ENCODE data around the gene ZNF668. TPM values are rescaled to one million over a fixed set of nuclear protein-coding genes. Genes with fewer than 3 reads are reported as not detected.

The ZNF668 gene
- total and polyA plus RNA-seq, 12 donors, result 2.4 to 29.5 (median 11.5) TPM

DNA sequence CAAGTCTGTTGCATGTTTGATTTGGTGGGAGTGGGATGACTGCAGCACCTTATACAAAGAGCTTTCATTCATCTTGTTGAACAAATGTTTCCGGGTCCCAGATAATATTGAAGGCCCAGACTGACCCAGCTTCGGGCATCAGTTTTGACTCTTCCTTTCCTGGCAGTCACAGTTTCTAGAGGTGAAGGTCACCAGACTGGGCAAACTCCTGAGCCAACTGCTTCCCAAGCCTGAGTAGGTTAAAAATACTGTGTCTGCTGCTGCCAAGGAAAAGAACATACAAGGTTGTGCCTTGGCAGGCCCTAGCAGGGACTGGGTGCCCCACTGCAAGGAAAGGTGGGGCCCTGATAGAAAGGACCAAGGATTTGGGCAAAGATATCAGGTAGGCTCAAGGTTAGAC, 38.7 kb upstream of the ZNF668 start:
- Histone ChIP-seq H3K4me3 (no peak overlapping the region), H3K4me1 (replicated peaks in 1 of 2) (peaks cover 35 to 36% of the 10 kb centered on the region in 2 donors), H3K27ac (peak overlapping the region; percentile 57 to 86 (median 81)), H3K27me3 (no peaks in the 10 kb centered on the region), H3K36me3 (replicated peaks in 1 of 2) (peaks cover 0 to 38% of the 10 kb centered on the region in 2 donors), H3K9me3 (replicated peaks in 1 of 3) (no peaks in the 10 kb centered on the region)
- intact Hi-C loops (cut with DNase I), result no loop called here
- 38 to 47% (median 43%) methylated on average over 2 of the region's 2 CpGs for WGBS, 4 donors
- DNase-seq, result peak in 5 of 7 donors; percentile 64 to 83 (median 79)
- TF ChIP-seq, protein P1, sequence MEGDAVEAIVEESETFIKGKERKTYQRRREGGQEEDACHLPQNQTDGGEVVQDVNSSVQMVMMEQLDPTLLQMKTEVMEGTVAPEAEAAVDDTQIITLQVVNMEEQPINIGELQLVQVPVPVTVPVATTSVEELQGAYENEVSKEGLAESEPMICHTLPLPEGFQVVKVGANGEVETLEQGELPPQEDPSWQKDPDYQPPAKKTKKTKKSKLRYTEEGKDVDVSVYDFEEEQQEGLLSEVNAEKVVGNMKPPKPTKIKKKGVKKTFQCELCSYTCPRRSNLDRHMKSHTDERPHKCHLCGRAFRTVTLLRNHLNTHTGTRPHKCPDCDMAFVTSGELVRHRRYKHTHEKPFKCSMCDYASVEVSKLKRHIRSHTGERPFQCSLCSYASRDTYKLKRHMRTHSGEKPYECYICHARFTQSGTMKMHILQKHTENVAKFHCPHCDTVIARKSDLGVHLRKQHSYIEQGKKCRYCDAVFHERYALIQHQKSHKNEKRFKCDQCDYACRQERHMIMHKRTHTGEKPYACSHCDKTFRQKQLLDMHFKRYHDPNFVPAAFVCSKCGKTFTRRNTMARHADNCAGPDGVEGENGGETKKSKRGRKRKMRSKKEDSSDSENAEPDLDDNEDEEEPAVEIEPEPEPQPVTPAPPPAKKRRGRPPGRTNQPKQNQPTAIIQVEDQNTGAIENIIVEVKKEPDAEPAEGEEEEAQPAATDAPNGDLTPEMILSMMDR (IDR thresholded peaks at IDR 0.05), result no peak
- no peak for TF ChIP-seq POLR2A (IDR thresholded peaks at IDR 0.05)

DNA sequence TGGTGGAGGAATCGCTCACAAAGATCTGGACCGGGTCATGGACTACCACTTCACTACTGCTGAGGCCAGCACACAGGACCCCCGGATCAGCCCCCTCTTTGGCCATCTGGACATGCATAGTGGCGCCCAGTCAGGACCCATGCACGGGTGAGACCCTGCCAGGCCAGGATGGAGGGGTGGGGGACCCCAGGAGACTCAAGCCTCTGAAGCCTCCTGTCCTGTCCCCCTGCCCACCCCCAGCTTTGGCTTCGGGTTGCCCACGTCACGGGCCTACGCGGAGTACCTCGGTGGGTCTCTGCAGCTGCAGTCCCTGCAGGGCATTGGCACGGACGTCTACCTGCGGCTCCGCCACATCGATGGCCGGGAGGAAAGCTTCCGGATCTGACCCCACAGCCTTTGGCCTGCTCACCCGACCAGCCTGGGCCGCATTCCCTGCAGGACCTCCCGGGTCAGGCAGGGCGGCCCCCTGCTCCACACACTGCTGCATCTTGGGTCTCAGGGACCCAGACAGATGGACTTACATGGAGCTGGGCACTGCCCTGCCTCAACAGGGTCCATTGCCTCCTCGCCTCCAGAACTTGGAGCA, 37.9 kb upstream of the ZNF668 start:
- H3K27me3 ChIP-seq, result no peaks in the 10 kb centered on the region
- H3K27ac ChIP-seq, result peak overlapping the region; percentile 57 to 86 (median 81)
- H3K4me3 ChIP-seq, result no peak overlapping the region
- 94 to 100% (median 95%) methylated on average over 3 to 23 of the region's 23 CpGs for WGBS, 4 donors
- peak in 1 of 7 donors; percentile 30 for DNase-seq
- intact Hi-C loops (cut with DNase I), result no loop called here
- no peaks in the 10 kb centered on the region for H3K9me3 ChIP-seq (replicated peaks in 1 of 3)
- TF ChIP-seq, protein P1 (IDR thresholded peaks at IDR 0.05), result no peak
- TF ChIP-seq POLR2A (IDR thresholded peaks at IDR 0.05), result no peak
- peaks cover 34 to 35% of the 10 kb centered on the region in 2 donors for H3K4me1 ChIP-seq (replicated peaks in 1 of 2)
- H3K36me3 ChIP-seq (replicated peaks in 1 of 2), result peaks cover 0 to 38% of the 10 kb centered on the region in 2 donors

DNA sequence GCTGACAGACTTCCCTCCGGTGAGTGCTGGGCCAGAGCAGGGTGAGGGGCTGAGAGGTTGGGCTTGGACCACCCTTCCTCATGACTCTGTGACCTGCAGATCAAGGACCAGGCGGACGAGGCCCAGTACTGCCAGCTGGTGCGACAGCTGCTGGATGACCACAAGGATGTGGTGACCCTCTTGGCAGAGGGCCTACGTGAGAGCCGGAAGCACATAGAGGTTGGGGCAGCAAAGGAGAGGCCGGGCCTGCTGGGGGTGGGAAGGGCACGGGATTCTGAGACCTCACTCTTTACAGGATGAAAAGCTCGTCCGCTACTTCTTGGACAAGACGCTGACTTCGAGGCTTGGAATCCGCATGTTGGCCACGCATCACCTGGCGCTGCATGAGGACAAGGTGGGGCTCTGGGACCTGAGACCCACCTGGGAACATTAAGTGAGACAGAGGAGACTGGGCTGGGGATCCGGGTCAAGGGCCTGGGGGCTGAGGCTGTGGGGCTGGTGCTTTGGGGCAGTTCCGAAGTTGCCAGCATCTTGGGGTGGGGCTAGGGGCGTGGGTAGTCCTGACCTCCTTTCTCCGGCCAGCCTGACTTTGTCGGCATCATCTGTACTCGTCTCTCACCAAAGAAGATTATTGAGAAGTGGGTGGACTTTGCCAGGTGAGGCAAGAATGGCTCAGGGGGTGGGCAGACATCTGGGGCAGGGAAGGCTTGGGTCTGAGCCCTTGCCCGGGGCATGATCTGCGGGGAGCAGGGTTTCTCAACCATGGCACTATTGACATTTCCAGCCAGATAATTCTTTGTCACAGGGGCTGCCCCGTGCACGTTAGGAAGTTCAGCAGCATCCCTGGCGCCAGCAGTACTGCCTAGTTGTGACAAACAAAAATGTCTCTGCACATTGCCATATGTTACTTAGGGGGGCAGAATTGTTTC, 36.3 kb upstream of the ZNF668 start:
- Histone ChIP-seq H3K4me3 (no peak overlapping the region), H3K36me3 (replicated peaks in 1 of 2) (peaks cover 0 to 38% of the 10 kb centered on the region in 2 donors), H3K27ac (peak overlapping the region in 1 of 5 donors; percentile 25), H3K27me3 (no peaks in the 10 kb centered on the region), H3K4me1 (replicated peaks in 1 of 2) (peaks cover 33 to 40% of the 10 kb centered on the region in 2 donors), H3K9me3 (replicated peaks in 1 of 3) (no peaks in the 10 kb centered on the region)
- DNase-seq, result peak in 1 of 7 donors; percentile 25
- intact Hi-C loops (cut with DNase I), result no loop called here
- no peak for TF ChIP-seq POLR2A (IDR thresholded peaks at IDR 0.05)
- TF ChIP-seq, protein P1 (IDR thresholded peaks at IDR 0.05), result no peak
- 86 to 91% (median 88%) methylated on average over 13 to 26 of the region's 26 CpGs for WGBS, 4 donors

DNA sequence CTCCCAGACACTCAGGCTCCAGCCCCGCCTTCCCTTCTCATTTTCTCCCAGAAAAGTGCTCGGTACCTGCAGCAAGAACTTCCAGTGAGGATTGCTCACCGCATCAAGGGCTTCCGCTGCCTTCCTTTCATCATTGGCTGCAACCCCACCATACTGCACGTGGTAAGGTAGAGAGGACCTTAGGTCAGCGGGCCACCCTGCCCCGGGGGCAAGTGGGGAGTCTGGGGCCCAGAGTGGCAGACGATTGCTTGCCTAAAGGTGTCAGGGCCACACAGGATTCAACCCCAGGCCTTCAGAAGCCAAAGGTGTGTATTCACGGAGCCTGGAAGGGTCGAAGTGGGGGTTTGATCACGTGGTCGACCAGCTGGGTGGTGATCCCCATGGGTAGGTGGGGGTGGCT, 35.6 kb upstream of the ZNF668 start:
- intact Hi-C loops (cut with DNase I), result loop anchor here in 1 of 2 donors (5.0 kb wide), 1 partner anchor 68 kb away; no protein-coding TSS in a partner anchor
- Histone ChIP-seq H3K27me3 (no peaks in the 10 kb centered on the region), H3K4me1 (replicated peaks in 1 of 2) (peaks cover 33 to 40% of the 10 kb centered on the region in 2 donors), H3K27ac (peak overlapping the region in 2 of 5 donors; percentile 25 to 86), H3K36me3 (replicated peaks in 1 of 2) (peaks cover 0 to 38% of the 10 kb centered on the region in 2 donors), H3K9me3 (replicated peaks in 1 of 3) (no peaks in the 10 kb centered on the region), H3K4me3 (no peak overlapping the region)
- no peak for TF ChIP-seq POLR2A (IDR thresholded peaks at IDR 0.05)
- TF ChIP-seq, protein P1 (IDR thresholded peaks at IDR 0.05), result no peak
- peak in 1 of 7 donors; percentile 17 for DNase-seq
- WGBS, 4 donors, result 88 to 92% (median 90%) methylated on average over 9 to 12 of the region's 12 CpGs
